Effector memory CD4-positive, alpha-beta T cell (primary cell): ENCODE measurements around the gene STAT2.
A peak's percentile ranks its signal among the peaks of the same experiment; 100 is the strongest.

Experiments
- DNase-seq, 3 donors: peaks; one replicate each; pipeline ENCODE4 v3.0.0-alpha.2; 2020
- H3K27ac ChIP-seq: 2 replicates; pipeline ENCODE4 v1.7.0; 2013; ENCODE audit warnings: mild to moderate bottlenecking, low read length, moderate library complexity; ENCODE audit not compliant: insufficient read depth, poor library complexity, severe bottlenecking
- H3K27me3 ChIP-seq: replicated peaks from 2 replicates; pipeline ENCODE4 v1.7.0; 2013; ENCODE audit warnings: mild to moderate bottlenecking, low read length; ENCODE audit not compliant: insufficient read depth, control insufficient read depth, poor library complexity, severe bottlenecking
- H3K36me3 ChIP-seq: 2 replicates; pipeline ENCODE4 v1.7.0; 2013; ENCODE audit warnings: mild to moderate bottlenecking, low read length, moderate library complexity; ENCODE audit not compliant: control insufficient read depth, insufficient read depth
- H3K4me1 ChIP-seq: 2 replicates; pipeline ENCODE4 v1.7.0; 2013; ENCODE audit warnings: low read length, mild to moderate bottlenecking; ENCODE audit not compliant: control insufficient read depth, insufficient read depth, poor library complexity, severe bottlenecking
- H3K4me3 ChIP-seq: 2 replicates; pipeline ENCODE4 v1.7.0; 2013; ENCODE audit warnings: low read length, low read depth, mild to moderate bottlenecking; ENCODE audit not compliant: insufficient read depth, poor library complexity, severe bottlenecking
- H3K9me3 ChIP-seq: 2 replicates; pipeline ENCODE4 v1.7.0; 2013; ENCODE audit warnings: mild to moderate bottlenecking, low read length, moderate library complexity; ENCODE audit not compliant: control insufficient read depth

STAT2 gene

GRCh38 chr12:56311003-56311402 lies 48.9 kb downstream of the STAT2 start:
- H3K27me3 ChIP-seq = no peaks in the 10 kb centered on the region
- no peaks in the 10 kb centered on the region for H3K9me3 ChIP-seq
- no peak overlapping the region for H3K27ac ChIP-seq
- no peak overlapping the region for H3K4me3 ChIP-seq
- no peak for DNase-seq
- H3K4me1 ChIP-seq = peaks cover 9% of the 10 kb centered on the region
- peaks cover 17% of the 10 kb centered on the region for H3K36me3 ChIP-seq

GRCh38 chr12:56308714-56309113 lies 51.2 kb downstream of the STAT2 start:
- H3K27ac ChIP-seq = no peak overlapping the region
- H3K4me1 ChIP-seq = no peaks in the 10 kb centered on the region
- H3K27me3 ChIP-seq = no peaks in the 10 kb centered on the region
- no peak for DNase-seq
- peaks cover 17% of the 10 kb centered on the region for H3K36me3 ChIP-seq
- H3K4me3 ChIP-seq = no peak overlapping the region
- H3K9me3 ChIP-seq = no peaks in the 10 kb centered on the region

- Histone ChIP-seq H3K36me3 (peaks cover 17% of the 10 kb centered on the region), H3K27ac (no peak overlapping the region)
These were observed 52.5 kb downstream of the STAT2 start for GRCh38 chr12:56307221-56307965.

GRCh38 chr12:56304872-56305590 lies 54.9 kb downstream of the STAT2 start:
- Histone ChIP-seq H3K36me3 (peaks cover 7% of the 10 kb centered on the region), H3K4me1 (peaks cover 15% of the 10 kb centered on the region), H3K27me3 (no peaks in the 10 kb centered on the region), H3K27ac (no peak overlapping the region), H3K4me3 (no peak overlapping the region), H3K9me3 (no peaks in the 10 kb centered on the region)
- DNase-seq = no peak

More at GRCh38 chr12:56307221-56307965, 52.5 kb downstream of the STAT2 start:
- no peak overlapping the region for H3K4me3 ChIP-seq
- no peaks in the 10 kb centered on the region for H3K9me3 ChIP-seq
- H3K27me3 ChIP-seq = no peaks in the 10 kb centered on the region
- DNase-seq = no peak
- H3K4me1 ChIP-seq = peaks cover 2% of the 10 kb centered on the region

DNA sequence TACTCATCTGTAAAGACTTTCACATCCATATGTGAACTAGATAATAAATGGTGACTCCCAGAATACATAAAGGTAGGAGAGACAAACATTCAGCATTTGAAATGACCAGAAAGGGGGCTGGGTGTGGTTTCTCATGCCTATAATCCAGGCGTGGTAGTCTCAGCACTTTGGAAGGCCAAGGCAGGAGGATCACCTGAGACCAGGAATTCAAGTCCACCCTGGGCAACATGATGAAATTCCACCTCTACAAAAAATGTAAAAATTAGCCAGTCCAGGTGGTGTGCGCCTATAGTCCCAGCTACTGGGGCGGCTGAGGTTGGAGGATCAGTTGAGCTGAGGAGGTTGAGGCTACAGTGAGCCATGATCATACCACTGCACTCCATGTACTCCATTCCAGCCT lies 55.6 kb downstream of the STAT2 start:
- H3K27ac ChIP-seq = no peak overlapping the region
- no peaks in the 10 kb centered on the region for H3K27me3 ChIP-seq
- H3K9me3 ChIP-seq = no peaks in the 10 kb centered on the region
- peaks cover 20% of the 10 kb centered on the region for H3K4me1 ChIP-seq
- H3K36me3 ChIP-seq = peaks cover 2% of the 10 kb centered on the region
- no peak for DNase-seq
- H3K4me3 ChIP-seq = no peak overlapping the region

DNA sequence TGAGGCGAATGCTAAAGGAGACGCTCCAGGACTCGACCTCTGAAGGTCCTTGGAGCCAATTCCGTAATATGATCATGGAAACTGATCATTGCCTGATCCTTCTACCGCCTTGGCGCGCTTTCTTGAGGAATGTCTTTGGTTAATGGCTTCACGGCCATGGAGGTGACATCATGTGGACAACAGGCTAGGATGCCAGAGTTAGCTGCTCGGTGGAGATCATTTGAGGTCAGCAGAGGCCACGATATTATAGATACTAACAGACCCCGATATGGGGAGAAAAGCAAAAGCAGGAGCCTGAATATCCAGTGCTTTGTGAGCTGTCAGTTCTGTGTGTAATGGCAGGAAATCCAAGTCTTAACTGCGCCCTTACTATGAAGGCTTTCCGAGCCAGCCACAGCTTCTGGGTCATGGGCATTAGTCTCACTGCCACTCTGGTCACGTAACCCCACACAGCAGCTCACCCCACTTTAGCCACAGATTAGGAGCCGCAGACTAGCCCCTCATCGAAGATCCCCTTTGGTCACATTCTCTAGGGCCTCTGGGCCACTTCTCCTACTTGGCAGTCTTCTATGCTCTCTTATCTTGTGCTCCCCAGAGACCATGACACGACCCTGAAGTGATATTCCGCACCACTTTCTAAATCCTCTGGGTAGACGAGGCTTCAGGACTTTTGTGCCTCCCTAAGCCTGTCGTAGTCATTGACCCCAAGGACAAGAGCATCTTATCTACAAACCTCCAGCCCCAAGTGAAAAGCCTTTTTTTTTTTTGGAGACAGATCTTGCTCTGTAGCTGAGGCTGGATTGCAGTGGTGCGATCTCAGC lies 59.1 kb downstream of the STAT2 start:
- Histone ChIP-seq H3K36me3 (no peaks in the 10 kb centered on the region), H3K4me1 (peaks cover 32% of the 10 kb centered on the region), H3K27me3 (no peaks in the 10 kb centered on the region), H3K9me3 (no peaks in the 10 kb centered on the region), H3K4me3 (peak overlapping the region; percentile 44), H3K27ac (peak overlapping the region; percentile 94)
- no peak for DNase-seq

DNA sequence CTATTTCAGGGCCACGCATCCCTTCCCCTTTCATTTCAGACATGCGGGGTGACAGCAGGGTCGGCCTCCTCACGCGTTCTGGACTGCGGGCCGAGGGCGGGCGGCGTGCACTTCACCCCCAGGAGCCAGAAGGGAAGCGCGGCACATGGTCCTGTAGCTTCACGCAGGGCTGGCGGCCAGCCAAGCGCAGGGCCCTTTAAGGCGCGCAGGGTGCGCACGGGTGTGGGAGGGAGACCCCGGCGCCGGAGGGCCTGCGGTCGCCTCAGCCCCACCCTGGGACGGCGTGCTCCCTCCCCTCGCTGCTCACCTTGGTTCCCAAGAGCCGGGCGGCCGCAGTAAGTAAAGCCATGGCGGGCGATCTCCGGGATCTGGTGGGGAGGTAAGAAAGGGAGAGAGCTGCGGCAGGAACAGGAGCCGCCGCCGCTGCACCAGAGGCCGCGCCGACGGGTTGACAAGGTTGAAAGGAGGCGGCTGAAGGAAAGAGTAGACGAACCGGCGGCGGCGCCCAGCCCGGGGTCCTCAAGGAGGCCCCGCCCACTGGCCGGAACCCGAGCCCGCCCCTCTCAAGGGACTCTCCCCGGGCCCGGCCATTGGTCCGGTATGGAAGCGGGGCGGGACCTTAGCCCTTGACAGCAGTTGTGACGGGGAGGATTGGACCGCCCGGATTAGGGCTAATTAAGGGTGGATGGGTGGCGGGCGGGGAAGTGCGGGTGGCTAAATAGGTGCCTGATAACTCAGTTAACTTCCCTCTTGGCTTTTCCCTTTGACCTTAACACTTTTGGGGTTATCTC lies 59.9 kb downstream of the STAT2 start, which contains the start of gene CS:
TSS of gene CS (minus strand) at position 478 of the 791 bp plus-strand sequence. CDS start at position 349, 129 bp downstream.
- H3K27ac ChIP-seq = peak within 1 kb of the TSS; percentile 94
- H3K9me3 ChIP-seq = no peaks in the 10 kb centered on the region
- peak within 1 kb of the TSS; percentile 79 for H3K4me3 ChIP-seq
- peaks cover 32% of the 10 kb centered on the region for H3K4me1 ChIP-seq
- no peaks in the 10 kb centered on the region for H3K27me3 ChIP-seq
- H3K36me3 ChIP-seq = no peaks in the 10 kb centered on the region
- DNase-seq = peak; percentile 97 to 99 (median 98)

GRCh38 chr12:56299308-56299852 lies 60.5 kb downstream of the STAT2 start:
- H3K27me3 ChIP-seq = no peaks in the 10 kb centered on the region
- H3K4me1 ChIP-seq = peaks cover 32% of the 10 kb centered on the region
- H3K9me3 ChIP-seq = no peaks in the 10 kb centered on the region
- DNase-seq = no peak
- H3K4me3 ChIP-seq = peak overlapping the region; percentile 79
- H3K27ac ChIP-seq = peak overlapping the region; percentile 94
- no peaks in the 10 kb centered on the region for H3K36me3 ChIP-seq

DNA sequence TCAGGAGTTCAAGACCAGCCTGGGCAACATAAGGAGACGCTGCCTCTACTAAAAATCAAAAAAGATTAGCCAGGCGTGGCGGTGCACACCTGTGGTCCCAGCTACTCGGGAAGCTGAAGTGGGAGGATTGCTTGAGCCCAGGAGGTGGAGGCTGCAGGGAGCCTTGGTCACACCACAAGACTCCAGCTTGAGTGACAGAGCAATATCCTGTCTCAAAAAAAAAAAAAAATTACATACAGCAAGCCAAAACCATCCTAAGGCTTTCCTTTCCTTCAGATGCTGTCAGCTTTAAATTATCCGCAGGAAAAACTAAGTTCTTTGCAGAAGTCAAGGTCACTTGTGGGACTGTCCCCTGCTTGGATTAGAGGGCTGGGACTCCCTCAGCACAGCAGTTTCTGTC lies 61.1 kb downstream of the STAT2 start:
- no peak for DNase-seq
- Histone ChIP-seq H3K4me3 (peak overlapping the region; percentile 79), H3K9me3 (no peaks in the 10 kb centered on the region), H3K36me3 (no peaks in the 10 kb centered on the region), H3K4me1 (peaks cover 32% of the 10 kb centered on the region), H3K27ac (peak overlapping the region; percentile 94), H3K27me3 (no peaks in the 10 kb centered on the region)
